AG09309 (cell line): ENCODE data around the gene SAFB.
"Not testable (repeated sequence)": the region's sequence is repeated elsewhere in the genome, so short reads cannot be mapped to it uniquely, and the experiment has no call there.

Experiments used
- DNase-seq: peaks from one replicate; pipeline ENCODE4 v3.0.0-alpha.2; 2010; ENCODE audit warnings: low read depth
- H3K4me3 ChIP-seq: 2 replicates; pipeline ENCODE4 v1.5.1; 2011; ENCODE audit warnings: mild to moderate bottlenecking, low read depth, low read length, moderate library complexity; ENCODE audit not compliant: control insufficient read depth
- TF ChIP-seq, protein P1 (sequence below): IDR thresholded peaks from 2 replicates; pipeline ENCODE4 v1.5.1; 2011; ENCODE audit warnings: mild to moderate bottlenecking, low read depth, low read length, inconsistent platforms; ENCODE audit not compliant: insufficient read depth, control insufficient read depth; ENCODE audit errors: missing control alignments

SAFB gene

DNA sequence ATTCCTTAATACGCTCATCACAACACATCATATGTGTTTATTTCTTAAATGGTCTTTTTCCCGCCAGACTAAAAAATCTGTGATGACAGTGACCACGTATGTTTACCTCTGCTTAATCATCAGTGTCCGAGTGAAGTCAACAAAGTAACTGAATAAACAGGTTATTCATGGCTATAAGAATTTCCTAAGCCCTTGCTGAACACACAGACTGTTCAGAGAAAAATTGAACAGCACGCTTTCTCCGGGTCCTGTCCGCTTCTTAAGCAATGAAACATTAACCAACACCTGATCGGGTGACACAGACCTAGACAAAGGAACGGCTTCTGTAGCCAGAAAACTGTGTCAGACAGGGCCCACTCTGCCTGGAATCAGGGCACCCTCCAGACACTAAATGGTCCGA, 14.6 kb upstream of the SAFB start:
- DNase-seq: no peak
- TF ChIP-seq, protein P1, sequence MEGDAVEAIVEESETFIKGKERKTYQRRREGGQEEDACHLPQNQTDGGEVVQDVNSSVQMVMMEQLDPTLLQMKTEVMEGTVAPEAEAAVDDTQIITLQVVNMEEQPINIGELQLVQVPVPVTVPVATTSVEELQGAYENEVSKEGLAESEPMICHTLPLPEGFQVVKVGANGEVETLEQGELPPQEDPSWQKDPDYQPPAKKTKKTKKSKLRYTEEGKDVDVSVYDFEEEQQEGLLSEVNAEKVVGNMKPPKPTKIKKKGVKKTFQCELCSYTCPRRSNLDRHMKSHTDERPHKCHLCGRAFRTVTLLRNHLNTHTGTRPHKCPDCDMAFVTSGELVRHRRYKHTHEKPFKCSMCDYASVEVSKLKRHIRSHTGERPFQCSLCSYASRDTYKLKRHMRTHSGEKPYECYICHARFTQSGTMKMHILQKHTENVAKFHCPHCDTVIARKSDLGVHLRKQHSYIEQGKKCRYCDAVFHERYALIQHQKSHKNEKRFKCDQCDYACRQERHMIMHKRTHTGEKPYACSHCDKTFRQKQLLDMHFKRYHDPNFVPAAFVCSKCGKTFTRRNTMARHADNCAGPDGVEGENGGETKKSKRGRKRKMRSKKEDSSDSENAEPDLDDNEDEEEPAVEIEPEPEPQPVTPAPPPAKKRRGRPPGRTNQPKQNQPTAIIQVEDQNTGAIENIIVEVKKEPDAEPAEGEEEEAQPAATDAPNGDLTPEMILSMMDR: no peak
- no peak overlapping the region for H3K4me3 ChIP-seq

GRCh38 chr19:5608766-5609165, 14.1 kb upstream of the SAFB start:
- not testable (repeated sequence) for H3K4me3 ChIP-seq, DNase-seq

DNA sequence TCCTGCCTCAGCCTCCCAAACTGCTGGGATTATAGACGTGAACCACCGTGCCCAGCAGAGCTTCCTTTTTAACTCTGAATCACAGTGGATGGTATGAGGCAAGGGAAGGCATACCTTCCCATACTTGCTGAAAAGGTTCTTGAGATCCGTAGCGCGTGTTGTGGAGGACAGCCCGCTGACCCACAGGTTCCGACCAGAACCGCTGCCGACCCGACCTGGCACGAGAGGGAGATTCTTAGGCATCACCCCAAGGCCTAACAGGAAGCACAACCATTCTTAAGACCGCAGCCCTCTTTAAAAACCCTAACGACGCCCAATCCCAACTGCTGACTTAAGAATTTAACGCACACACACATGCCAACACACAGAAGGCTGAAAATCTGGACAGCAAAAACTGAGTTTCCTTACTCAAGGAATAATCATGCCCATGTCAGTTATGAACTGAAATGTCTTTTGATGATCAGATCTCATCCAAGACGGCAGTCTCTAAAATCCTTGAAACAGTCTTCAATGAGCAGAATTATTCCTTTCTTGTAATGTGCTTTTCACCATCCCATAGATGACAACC, 12.9 kb upstream of the SAFB start:
- H3K4me3 ChIP-seq: no peak overlapping the region
- TF ChIP-seq, protein P1: no peak
- no peak for DNase-seq

DNA sequence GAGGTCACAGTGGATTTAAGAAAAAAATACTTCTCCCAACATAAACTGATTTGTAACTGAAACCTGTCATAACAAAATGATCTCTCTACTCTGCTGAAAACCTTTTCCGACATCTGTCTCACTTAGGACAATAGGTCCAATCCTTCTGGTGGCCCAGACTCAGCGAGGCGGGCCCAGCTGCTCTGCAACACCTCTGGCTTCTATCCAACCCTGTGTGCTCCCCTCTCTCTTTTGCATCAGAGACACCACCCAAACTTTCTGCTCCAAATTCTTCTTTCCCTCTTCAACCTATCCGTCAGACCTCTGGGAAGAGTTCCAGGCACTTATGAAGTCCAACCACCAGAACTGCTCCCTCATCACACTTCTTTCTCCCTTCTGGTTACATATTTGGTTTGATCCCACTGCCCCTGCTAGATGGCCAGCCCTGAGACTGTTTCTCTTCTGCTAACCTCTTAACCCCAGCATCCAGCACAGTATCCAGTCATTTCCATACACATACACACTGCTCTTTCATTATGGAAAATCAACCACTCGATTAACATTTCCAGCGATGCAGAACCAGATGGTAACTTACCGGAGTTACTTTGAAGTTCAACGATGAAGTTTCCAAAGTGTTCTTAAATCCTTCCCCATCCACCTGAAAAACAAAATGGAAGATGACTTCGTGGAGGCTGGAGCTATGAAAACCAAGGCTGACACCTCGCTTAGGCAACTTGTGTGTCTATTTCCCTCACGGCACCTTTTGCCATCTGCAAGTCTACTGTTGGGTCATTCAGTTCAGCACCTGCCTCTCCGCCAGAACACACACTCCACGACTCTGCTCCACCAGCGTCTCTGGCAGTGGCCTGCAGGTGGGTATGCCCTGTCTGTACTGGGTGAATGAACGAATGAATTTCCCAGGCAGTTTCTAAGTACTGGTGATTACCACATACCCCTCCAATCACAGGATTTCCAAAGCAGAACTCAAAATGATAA, 9.7 kb upstream of the SAFB start:
- TF ChIP-seq, protein P1: no peak
- H3K4me3 ChIP-seq: no peak overlapping the region
- no peak for DNase-seq

DNA sequence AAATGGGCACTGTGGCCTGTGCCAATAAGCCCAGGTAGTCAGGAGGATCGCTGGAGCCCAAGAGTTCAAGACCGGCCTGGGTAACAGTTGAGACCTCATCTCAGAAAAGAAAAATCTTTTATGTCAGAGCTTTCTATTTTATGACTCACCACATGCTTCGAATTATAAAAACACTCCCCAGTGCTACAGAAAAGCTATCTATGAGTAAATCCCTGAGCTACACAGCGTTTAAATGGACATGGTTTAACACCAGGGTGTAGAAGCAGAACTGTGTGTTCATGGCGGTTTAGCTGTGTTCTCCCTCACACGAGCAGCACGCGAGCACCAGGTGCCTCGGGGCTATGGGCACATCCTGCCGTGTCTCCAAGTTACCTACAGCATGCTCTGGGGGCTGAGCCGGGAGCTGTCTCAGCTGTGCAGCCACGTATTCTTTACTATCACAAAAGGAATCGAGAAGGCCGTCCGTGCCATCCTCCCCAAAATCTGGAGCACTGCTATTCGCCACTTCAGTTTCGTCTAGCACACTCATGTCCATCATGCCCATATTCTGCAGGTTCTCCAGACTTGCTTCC, 7.0 kb upstream of the SAFB start:
- no peak for DNase-seq
- TF ChIP-seq, protein P1: no peak
- no peak overlapping the region for H3K4me3 ChIP-seq

DNA sequence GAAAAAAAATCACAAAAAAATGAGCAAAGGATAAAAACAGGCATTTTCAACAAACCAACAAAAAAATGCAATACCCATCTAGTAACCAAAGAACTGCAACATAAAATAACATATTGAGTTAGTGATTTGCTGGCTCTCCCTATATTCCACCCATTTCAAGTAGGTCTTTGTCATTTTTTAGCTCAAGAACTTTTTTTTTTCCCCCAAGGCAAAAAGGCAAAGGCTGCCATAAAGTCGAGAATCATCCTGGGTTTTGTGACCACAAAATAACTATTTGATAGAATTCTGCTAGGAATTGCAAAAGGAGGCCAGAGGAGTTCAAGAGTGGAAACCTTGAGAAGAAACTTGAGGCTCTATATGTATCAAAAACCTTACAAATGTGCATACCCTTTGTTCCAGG, 5.8 kb upstream of the SAFB start:
- TF ChIP-seq, protein P1: no peak
- no peak overlapping the region for H3K4me3 ChIP-seq
- DNase-seq: no peak

DNA sequence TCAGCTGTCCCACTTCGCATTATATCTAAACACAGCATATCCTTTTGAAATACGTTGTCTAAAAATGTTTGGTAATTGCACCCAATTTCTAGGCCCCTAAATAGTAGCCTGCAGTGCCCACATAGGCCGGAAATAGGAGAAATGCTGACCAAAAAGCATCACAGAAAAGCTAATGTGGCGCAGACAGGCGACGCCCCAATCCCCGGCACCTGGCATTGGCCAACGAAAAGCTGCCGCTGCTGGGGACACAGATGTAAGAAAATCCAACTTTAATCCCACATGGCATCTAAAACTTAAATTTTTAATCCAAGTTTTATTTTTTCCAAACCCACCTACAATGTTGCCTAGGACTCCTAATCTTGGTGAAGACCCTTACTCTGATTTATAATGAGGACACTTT, 4.3 kb upstream of the SAFB start:
- H3K4me3 ChIP-seq: no peak overlapping the region
- TF ChIP-seq, protein P1: no peak
- no peak for DNase-seq
